ENCODE measurements around the gene FAM3A.
"Not testable (repeated sequence)": the region's sequence is repeated elsewhere in the genome, so short reads cannot be mapped to it uniquely, and the experiment has no call there.

DNA sequence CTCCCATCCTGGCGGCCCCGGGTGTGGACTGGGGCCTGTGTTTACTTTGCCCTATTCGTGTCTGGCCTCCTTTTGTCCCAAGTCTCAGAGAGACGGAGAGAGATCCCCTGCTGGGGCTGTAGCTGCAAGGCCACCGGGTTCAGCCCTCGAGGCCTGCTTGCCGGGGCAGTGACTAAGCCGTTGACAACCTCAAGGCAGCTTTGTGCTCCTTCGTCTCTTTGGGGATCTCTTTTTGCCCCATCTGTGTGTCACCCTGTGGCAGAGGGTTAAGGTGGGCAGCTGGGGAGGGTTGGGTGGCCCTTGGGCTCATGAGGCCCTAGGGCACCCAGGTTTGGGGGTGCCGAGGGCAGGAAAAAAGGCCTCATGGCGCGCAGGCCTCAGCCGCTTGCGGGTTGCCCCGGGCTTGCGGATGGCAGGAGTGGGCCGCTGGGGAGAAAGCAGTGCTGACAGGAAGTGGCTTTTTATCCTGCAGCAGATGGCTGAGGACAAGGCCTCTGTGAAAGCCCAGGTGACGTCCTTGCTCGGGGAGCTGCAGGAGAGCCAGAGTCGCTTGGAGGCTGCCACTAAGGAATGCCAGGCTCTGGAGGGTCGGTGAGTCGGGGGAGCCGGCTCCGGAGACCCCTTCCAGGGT, 42.1 kb upstream of the FAM3A start:
- TF ChIP-seq CTCF (IDR thresholded peaks at IDR 0.05; ENCODE audit: poor library complexity); EZH2phosphoT487 (IDR thresholded peaks at IDR 0.05; ENCODE audit: low read depth, severe bottlenecking, unreplicated experiment); EZH2 (IDR thresholded peaks at IDR 0.05; ENCODE audit: borderline replicate concordance): not testable (repeated sequence)
